8988T (cell line): ENCODE measurements around the gene SMURF2.
"Not testable (repeated sequence)": the region's sequence is repeated elsewhere in the genome, so short reads cannot be mapped to it uniquely, and the experiment has no call there.

Source experiments
- DNase-seq: peaks from one replicate; pipeline ENCODE4 v3.0.0; 2011

Gene SMURF2

DNA sequence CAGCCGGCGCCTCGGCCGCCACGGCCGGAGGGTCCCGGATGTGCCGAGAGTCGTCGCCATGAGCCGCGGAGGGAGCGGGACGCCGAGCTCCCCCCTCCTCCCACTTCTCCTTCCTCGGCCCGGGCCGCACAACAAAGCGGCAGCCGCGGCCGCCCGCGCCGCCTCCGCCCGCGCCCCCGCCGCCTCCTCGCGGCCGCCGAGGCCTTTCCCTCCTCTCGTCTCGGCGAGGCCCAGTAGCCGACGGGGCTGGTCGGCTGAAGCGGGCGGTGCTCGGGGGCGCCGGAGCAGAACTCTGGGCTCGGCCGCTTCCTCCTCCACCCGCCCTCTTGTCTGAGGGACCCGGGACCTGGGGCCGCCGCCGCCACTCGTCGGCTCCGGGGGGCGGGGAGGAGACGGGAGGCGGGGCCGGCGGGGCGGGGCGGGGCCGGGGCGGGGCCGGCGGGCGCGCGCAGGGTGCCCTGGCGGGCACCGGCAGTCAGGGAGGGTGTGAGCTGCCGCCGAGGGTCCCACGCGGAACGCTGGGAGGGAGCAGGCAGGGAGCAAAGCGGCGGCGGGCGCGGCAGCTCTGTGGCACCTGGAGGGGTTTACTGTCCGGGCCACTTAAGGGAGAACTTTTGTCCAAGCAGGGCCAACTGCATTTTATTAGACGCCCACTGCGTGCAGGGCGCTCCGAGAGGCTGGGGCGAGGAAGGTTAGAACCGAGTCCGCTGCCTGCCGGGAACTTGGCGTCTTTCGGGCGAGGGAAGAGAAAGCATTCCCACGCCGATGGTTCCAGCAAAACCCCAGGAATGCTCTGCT, at the start of gene SMURF2:
Gene SMURF2, minus strand, starts transcription at position 332 of the 798 bp plus-strand sequence. CDS start 427 bp downstream, outside the sequence.
- peak; percentile 54 for DNase-seq

DNA sequence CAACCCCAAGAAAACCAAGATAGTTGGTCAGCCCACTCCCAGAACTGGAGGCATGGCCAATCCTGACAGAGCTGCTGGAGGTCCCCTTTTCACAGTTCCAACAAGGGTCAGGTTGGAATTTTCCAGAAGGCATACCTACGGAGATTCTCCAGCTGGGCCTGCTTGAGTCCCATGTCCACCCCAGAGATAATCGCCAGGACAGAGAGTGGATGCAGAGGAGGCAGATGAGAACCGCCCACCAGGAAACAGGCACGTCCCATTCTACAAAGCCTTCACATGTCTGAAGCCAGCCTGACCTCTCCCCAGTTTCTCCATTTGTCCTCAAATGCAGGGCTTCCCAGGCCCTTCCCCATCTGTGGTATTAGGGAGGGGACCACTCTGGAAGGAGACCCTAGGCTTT, 47.4 kb upstream of the SMURF2 start:
- DNase-seq, result no peak

DNA sequence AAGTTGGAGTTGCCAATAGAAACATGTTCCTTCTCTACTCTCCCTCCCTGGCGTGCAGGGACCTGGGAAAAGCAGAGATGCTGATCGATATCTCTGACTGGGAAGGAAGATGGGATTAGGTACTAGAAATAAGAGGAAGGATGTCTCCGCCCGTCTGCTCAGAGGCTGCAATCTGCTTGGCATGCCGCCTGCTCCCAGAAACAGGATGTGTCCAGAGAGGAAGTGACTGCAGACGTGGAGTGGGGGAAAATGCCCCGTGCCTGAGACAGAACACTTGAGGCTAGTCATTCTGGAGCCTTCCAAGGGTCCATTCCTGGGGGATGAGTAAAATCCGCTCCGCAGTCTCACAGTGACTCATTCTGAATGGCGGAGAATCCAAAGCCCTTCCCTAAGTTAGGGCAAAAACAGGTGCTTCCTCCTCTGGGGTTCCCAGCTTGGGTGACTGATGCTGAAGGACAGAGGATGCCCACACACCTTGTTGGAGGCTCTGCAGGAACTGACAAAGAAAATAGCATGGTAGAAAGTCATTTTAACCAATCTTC, 45.0 kb upstream of the SMURF2 start:
- DNase-seq, result peak; percentile 55

DNA sequence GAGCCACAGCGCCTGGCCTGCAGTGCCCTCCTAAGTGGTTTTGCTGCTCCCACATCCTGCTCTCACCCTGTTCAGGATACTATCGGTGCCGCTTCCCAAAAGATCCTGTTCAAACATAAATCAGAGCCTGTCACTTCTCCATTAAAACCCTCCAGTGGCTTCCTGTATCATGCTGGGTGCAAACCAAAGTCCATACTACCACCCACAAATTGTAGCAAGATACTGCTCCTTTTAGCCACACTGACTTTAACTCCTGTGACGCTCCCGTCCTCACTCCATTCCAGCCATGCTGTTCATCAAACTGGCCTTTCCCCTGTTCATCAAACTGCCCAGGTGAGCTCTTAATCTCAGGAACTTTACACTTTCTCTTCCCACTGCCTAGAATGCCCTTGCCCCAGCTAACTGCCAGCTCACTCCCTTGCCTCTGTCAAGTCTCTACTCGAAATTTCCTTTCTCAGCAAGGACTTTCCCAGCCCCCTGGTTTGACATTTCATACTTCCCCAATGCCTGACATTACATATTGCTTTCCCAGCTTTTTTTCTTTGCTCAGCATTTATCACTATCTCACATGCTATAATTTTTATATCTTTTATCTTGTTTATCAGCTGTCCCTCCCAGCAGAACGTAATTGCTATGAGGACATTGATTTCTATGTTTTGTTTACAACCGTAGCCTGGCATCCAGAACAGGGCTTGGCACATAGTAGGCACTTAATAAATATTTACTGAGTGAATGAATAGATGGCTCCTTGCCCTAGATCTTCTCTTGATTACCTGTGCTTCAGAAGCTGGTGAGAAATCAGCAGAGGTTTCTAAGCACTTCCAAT, 44.3 kb upstream of the SMURF2 start:
- no peak for DNase-seq

DNA sequence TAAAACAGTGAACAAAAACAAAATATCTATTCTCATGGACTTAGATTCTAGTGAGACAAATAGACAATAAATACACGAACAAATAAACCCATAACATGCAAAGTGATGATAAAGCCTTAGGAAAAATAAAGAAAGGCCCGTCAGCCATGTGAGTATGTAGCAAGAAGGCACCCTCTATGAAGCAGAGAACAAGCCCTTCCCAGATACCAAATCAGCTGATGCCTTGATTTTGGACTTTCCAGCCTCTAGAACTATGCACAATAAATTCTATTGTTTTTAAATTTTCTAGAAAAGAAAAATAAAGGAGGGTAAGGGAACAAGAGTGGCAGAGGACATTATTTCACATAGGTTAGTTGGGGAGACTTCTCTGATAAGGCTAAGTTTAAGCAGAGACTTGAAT, 40.7 kb upstream of the SMURF2 start:
- DNase-seq, result no peak

DNA sequence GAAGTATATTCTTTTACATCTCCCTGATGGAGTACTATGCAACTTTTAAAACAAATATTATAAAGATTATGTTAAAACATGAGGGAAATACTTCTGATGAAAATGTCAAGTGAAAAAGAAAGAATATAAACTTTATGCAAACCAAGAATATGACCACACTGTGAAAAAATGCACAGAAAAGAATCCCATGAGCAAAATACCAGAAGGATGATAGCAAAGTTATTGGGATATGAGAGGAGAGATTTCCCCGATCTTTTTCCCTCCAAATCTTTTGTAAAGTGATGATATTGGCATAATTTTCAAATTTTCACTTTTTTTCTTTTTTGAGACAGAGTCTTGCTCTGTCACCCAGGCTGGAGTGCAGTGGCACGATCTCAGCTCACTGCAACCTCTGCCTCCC, 36.6 kb upstream of the SMURF2 start:
- no peak for DNase-seq

DNA sequence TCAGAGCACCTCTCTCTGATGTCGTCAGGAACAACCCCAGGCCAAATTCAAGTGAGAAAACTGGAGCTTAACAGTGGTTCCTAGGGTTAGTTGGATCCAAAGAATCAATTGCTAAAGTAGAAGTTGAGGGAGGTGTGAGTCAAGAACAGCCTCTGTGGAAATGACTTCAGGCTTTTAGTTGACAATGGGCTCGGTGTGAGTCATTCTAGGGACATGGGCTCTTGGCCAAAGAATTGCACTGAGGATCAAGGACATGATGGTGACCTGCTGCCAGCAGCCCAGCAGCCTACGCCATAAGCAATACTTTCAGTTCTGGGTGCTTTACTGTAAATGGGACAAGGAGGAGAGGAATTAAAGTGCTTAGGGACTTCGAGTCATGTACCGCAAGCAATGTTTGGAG, 32.1 kb upstream of the SMURF2 start:
- DNase-seq, result no peak

DNA sequence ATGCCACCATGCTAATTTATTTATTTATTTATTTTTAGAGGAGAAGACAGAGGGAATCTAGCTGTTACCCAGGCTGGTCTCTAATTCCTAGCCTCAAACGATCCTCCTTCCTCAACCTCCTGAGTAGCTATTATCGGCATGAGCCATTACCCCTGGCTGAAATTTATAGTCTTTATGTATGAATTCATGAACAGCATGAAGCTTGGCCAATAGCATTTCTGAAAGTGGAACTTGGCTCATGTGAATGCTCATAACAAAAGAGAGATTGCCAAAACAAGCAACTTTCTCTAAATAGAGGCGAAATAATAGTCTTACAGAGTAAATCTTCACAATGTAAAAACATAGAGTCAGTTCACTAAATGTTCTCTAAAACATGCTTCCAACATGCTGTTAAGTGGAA, 30.1 kb upstream of the SMURF2 start:
- DNase-seq, result no peak

DNA sequence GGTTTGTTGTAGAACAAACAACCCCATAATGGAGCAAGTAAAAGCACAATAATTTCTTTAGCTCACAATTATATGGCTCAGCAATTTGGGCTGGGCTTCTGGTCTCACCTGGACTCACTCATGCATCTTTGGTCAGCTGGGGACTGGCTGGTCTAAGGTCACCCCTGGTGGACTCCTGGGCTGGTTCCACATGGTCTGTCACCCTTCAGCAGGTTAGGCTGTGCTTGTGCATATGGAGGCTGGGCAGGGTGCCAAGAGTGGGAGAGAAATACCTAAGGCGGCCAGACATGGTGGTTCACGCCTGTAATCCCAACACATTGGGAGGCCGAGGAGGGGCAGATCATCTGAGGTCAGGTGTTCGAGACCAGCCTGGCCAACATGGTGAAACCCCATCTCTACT, 27.0 kb upstream of the SMURF2 start:
- no peak for DNase-seq

DNA sequence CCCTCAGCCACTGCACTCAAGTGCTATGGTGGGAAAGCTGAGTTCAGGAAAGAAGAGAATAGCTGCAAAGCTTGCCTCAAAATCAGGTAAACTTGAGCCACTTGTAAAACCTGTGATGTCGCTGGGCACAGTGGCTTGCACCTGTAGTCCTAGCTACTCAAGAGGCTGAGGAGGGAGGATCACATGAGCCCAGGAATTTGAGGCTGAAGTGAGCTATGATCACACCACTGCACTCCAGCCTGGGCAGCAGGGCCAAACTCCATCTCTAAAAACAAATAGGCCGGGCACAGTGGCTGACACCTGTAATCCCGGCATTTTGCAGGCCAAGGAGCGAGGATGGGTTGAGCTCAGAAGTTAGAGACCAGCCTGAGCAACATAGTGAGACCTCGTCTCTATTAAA, 26.4 kb upstream of the SMURF2 start:
- no peak for DNase-seq

DNA sequence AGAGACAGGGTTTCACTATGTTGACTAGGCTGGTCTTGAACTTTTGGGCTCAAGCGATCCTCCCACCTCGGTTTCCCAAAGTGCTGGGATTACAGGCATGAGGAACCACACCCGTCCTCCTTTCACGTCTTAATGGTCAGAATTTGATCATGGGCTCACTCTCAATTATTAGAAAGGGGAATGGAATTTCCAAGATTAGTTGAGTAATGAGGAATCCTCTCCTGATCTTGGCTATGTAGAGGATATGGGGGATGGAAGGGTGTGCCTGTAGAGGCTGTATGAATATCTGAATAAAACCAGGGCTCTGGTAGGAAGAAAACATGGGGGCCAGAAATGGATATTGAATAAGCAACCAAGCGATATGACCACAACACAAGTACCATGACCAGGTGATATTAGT, 25.9 kb upstream of the SMURF2 start:
- no peak for DNase-seq

DNA sequence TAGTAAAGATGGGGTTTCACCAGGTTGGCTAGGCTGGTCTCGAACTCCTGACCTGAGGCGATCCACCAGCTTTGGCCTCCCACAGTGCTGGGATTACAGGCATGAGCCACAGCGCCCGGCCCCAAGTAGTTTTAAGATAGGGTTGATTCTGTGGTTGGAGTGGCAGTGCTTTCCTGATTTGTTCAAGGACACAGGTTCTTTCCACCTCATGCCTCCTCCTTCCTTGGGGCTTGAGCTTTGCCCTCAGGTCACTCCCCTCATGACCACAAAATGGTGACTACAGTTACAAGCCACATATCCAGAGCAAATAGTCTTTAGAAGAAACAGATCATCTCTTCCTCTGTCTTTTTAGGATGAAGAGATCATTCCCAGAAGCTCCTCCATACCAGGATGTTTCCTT, 25.3 kb upstream of the SMURF2 start:
- DNase-seq, result no peak

DNA sequence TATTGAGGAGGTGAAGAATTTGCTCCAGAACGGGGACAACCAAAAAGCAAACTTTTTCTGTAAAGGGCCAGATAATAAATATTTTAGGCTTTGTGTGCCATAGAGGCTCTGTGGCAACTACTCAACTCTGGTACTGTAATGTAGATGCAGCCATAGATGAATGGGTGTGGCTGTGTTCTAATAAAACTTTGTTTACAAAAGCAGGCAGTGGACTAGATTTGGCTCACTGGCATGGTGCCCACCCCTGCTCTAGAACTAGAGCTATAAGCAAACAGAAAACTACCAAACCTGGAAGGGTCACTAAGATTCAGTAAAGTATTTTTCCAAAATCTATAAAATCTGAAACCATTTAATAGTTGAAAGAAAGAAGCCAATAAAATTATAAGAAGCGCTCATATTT, 24.6 kb upstream of the SMURF2 start:
- DNase-seq, result no peak

DNA sequence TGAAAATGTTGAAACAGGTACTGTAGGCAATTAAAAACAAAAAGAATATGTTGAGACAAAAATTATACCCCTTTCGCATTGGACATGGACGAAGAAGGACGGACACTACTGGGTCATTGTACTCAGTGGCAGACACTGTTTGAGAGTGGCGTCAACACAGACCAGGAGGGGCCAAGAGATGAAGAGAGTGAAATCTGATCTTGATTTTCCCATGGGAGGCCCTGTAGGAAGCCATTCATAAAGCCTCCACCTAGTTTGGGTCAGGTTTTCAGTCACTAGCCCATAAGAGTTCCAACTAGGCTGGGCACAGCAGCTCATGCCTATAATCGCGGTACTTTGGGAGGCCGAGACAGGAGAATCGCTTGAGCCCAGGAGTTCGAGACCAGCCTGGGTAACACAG, 23.6 kb upstream of the SMURF2 start:
- no peak for DNase-seq

DNA sequence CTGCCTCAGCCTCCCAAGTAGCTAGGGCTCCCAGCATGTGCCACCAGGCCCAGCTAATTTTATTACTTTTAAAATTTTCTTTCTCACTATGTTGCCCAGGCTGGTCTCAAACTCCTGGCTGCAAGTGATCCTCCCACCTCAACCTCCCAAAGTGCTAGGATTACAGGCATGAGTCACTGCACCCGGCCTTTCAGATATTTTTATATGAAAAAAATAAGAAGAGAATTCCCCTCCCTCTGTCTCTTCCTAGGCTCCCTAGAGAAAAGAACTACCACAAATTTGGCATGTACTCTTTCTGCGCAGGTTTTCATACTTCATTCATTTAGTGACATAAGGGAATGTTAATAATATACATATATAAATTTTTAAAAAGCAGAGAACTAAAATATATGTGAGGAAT, 21.7 kb upstream of the SMURF2 start:
- no peak for DNase-seq

DNA sequence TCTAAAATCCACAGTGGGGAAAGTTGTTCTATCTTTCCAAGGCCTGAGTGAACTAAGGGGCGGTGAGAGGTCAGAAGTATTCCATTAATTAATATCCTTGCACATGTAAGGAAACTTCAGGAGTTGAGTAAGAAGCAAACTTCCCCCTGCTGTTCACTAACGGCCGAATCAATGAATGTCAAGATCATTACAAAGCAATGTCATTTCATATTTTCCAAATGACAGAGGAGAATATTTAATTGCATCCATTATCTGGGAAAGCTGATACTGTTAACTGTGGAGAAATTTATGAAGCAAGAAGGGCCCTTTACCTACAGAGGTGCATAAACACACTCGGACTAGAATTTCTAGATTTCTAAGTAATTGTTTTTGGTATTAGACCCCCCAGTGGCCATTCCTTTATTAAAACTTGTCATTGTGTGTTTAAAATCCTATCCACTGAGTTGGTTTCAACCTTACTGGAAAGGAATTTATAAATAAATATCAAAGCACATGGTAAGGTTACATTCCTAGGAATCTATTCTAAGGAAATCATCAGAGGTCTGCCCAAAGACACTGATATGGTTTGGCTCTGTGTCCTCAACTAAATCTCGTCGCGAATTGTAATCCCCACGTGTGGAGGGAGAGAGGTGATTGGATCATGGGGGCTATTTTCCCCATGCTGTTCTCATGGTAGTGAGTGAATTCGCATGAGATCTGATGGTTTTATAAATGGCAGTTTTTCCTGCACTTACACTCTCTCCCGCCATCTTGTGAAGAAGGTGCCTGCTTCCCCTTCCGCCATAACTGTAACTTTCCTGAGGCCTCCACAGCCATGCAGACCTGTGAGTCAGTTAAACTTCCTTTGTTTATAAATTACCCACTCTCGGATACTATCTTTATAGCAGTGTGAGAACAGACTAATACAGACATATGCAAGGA, 20.4 kb upstream of the SMURF2 start:
- no peak for DNase-seq

DNA sequence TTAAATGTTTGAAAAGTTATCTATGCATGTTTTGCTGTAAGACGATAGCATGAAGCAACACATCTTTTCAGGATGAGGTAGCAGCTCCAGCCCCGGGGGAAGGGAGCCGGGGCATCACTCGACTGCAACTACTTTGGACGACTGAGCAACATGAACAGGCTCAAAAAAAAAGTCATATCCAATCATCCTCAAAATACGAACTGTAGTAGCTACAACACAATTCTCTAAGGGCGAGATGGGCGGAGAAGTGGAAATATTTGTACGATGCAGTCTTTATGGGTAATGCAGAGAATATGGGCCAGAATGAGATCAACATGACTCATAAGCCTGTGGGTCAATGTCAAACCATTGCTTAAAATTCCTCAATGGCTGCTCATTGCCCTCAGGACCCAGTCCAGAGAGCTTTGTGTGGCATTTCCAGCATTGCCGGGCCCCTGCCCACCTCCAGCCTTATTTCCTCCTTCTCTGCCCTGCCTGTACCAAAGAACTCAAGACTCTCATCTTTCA, 17.7 kb upstream of the SMURF2 start:
- DNase-seq, result no peak

DNA sequence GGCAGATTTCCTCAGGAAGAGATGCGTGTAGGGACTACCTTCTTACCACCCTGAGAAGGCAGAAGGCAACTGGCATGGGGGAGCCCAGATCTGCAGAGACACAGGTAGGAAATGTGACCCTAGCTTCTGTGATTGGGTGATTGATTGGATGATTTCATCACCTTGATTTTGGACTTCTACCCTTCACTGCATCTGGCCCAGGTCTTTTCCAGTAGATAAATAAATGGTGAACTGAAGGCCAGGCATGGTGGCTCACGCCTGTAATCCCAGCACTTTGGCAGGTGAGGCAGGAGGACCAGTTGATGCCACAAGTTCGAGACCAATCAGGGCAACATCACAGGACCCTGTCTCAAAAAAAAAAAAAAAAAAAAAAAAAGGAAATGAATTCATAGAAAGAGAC, 14.7 kb upstream of the SMURF2 start:
- no peak for DNase-seq

DNA sequence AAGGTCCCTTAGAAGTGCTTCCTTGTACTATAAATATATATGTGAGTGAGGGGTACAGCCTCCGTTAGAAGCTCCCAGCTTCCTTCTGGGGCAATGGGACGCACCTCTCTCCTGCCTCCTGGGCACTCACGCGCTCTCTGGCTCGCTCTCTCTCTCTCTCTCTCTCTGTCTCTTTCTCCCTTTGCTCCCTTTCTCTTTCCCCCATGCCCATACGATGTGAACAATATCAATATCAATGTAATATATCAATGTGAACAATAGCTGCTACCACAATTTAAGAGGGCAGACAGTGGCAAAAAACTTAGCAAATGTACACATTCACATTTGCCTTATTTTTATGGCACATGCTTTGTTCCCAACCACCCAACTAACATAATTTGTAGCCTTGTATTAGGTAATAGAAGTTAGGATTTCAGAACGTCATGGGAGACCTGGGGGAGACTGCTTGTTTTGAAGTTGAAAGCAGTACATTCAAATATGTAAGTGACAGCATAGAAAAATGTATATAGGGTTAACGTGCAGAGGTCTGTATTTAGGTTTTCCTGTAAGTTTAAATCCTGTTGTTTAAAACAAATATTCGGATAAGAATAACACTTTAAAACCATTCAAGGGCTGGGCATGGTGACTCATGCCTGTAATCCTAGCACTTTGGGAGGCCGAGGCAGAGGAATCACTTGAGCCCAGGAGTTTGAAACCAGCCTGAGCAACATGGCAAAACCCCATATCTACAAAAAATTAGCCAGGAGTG, 8.9 kb upstream of the SMURF2 start:
- DNase-seq, result not testable (repeated sequence)

DNA sequence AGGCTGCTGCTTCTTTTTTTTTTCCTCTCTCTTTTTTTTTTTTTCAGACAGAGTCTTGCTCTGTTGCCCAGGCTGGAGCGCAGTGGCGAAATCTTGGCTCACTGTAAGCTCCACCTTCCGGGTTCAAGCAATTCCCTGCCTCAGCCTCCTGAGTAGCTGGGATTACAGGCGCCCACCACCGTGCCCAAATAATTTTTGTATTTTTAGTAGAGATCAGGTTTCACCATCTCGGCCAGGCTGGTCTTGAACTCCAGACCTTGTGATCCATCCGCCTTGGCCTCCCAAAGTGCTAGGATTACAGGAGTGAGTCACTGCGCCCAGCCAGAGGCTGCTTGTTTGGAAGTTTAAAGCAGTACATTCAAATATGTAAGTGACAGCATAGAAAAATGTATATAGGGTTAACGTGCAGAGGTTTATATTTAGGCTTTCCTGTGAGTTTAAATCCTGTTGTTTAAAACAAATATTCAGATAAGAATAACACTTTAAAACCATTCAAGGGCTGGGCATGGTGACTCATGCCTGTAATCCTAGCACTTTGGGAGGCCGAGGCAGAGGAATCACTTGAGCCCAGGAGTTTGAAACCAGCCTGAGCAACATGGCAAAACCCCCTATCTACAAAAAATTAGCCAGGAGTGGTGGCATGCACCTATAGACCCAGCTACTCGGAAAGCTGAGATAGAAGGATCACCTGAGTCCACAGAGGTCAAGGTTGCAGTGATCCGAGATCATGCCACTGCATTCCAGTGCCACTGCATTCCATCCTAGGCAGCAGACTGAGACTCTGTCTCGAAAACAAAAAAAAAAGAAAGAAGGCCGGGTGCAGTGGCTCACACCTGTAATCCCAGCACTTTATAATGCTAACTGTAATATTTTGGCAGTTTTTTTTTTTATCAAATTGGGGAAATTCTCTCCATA, 6.0 kb upstream of the SMURF2 start:
- not testable (repeated sequence) for DNase-seq
